Stimulated activated CD4-positive, alpha-beta T cell treated with anti-CD3 and anti-CD28 coated beads, Interleukin-12 subunit alpha, Interleukin-12 subunit beta, amount 100 ng/mL, for 48 hours (primary cell): ENCODE data around the gene HDAC7.

Experiments used
- DNase-seq, 3 donors: peaks; one replicate each; pipeline ENCODE4 v3.0.0-alpha.2; 2020; ENCODE audit warnings: low read depth in 2 of 3, low spot score in 1 of 3

Gene HDAC7

GRCh38 chr12:47833591-47834012 is 13.9 kb upstream of the HDAC7 start:
- no peak for DNase-seq

- peak in 2 of 3 donors; percentile 66 to 81 for DNase-seq
Observed at GRCh38 chr12:47832263-47832933, 12.7 kb upstream of the HDAC7 start.

- no peak for DNase-seq
Observed at GRCh38 chr12:47829584-47829983, 9.9 kb upstream of the HDAC7 start.

- DNase-seq, result no peak
Observed at GRCh38 chr12:47828976-47829482, 9.3 kb upstream of the HDAC7 start.

- DNase-seq, result no peak
Observed at GRCh38 chr12:47828008-47828975, 8.6 kb upstream of the HDAC7 start.

- DNase-seq, result no peak
Observed at GRCh38 chr12:47825173-47825639, 5.5 kb upstream of the HDAC7 start.

GRCh38 chr12:47824635-47825034 is 4.9 kb upstream of the HDAC7 start:
- DNase-seq, result no peak

GRCh38 chr12:47824198-47824597 is 4.5 kb upstream of the HDAC7 start:
- no peak for DNase-seq

GRCh38 chr12:47823422-47824086 is 3.9 kb upstream of the HDAC7 start:
- DNase-seq, result no peak

GRCh38 chr12:47822863-47823262 is 3.2 kb upstream of the HDAC7 start:
- DNase-seq, result no peak

- DNase-seq, result no peak
Observed at GRCh38 chr12:47822401-47822800, 2.7 kb upstream of the HDAC7 start.

- no peak for DNase-seq
Observed at GRCh38 chr12:47821346-47821706, 1.6 kb upstream of the HDAC7 start.

GRCh38 chr12:47820631-47821345 is 1.1 kb upstream of the HDAC7 start:
- no peak for DNase-seq

GRCh38 chr12:47819138-47819895 is 386 bp downstream of the HDAC7 start:
- DNase-seq, result peak in 1 of 3 donors; percentile 56

GRCh38 chr12:47818467-47819137 is 1.1 kb downstream of the HDAC7 start:
- no peak for DNase-seq

- DNase-seq, result no peak
Observed at GRCh38 chr12:47818007-47818376, 1.7 kb downstream of the HDAC7 start.

- no peak for DNase-seq
Observed at GRCh38 chr12:47817272-47818006, 2.3 kb downstream of the HDAC7 start.

- DNase-seq, result no peak
Observed at GRCh38 chr12:47816403-47817271, 3.1 kb downstream of the HDAC7 start.
